WTC11 (cell line): ENCODE results near the gene CCNT1. TPM values are rescaled to one million over a fixed set of nuclear protein-coding genes. Genes with fewer than 3 reads are reported as not detected.

Experiments used
- ATAC-seq: fragments of 200-7000 bp; cut with Tn5 transposase; 2 replicates; pipeline ENCODE4 v1.10.0; 2021; ENCODE audit warnings: mild to moderate bottlenecking, moderate library complexity
- CTCF ChIA-PET: fragments of 300-600 bp; sonication (Branson Sonifier 250); formaldehyde crosslinking; loops from one replicate; lab custom pipeline; 2021; ENCODE audit warnings: antibody characterized with exemption; lab: Charles Lee
- POLR2A ChIA-PET: fragments of 350-600 bp; sonication (Branson Sonifier 250); formaldehyde crosslinking; loops from one replicate; lab custom pipeline; 2021; ENCODE audit warnings: antibody characterized with exemption; lab: Charles Lee
- DNase-seq: peaks from one replicate; pipeline ENCODE4 v3.0.0; 2021; ENCODE audit warnings: low spot score
- H3K27ac Mint-ChIP-seq: 2 replicates; pipeline ENCODE4 v1.8.0; 2021; ENCODE audit warnings: mixed read lengths
- H3K27me3 Mint-ChIP-seq: 2 replicates; pipeline ENCODE4 v1.8.0; 2021; ENCODE audit warnings: low read depth, mild to moderate bottlenecking, moderate library complexity, mixed read lengths
- H3K36me3 Mint-ChIP-seq: 2 replicates; pipeline ENCODE4 v1.8.0; 2021; ENCODE audit warnings: mixed read lengths
- H3K4me1 Mint-ChIP-seq: 2 replicates; pipeline ENCODE4 v1.8.0; 2022; ENCODE audit warnings: mixed read lengths
- H3K4me3 Mint-ChIP-seq: 2 replicates; pipeline ENCODE4 v1.8.0; 2021; ENCODE audit warnings: mild to moderate bottlenecking, moderate library complexity, mixed read lengths
- H3K9me3 Mint-ChIP-seq: 2 replicates; pipeline ENCODE4 v1.8.0; 2021; ENCODE audit warnings: mixed read lengths
- CREB1 ChIP-seq: sonication (generic); formaldehyde crosslinking; IDR thresholded peaks from 2 replicates; pipeline ENCODE4 v1.8.0; 2023; ENCODE audit warnings: mild to moderate bottlenecking, missing genetic modification reagents
- GRHL2 ChIP-seq: fragments of 250-450 bp; sonication (Bioruptor Pico); IDR thresholded peaks from 2 replicates; pipeline ENCODE4 v1.8.0; 2022; ENCODE audit warnings: mild to moderate bottlenecking, moderate library complexity; ENCODE audit not compliant: insufficient replicate concordance, severe bottlenecking
- IRF2 ChIP-seq: sonication (generic); formaldehyde crosslinking; IDR thresholded peaks from 2 replicates; pipeline ENCODE4 v1.8.0; 2022; ENCODE audit warnings: low read depth, missing genetic modification reagents, borderline replicate concordance
- MYBL2 ChIP-seq: sonication (generic); formaldehyde crosslinking; IDR thresholded peaks from 2 replicates; pipeline ENCODE4 v1.8.1; 2023; ENCODE audit warnings: mild to moderate bottlenecking, moderate library complexity, missing genetic modification reagents
- NFE2L1 ChIP-seq: sonication (generic); formaldehyde crosslinking; IDR thresholded peaks from 2 replicates; pipeline ENCODE4 v1.8.1; 2023; ENCODE audit warnings: missing genetic modification reagents
- NR1H2 ChIP-seq: sonication (generic); formaldehyde crosslinking; IDR thresholded peaks from 2 replicates; pipeline ENCODE4 v1.9.0; 2021; ENCODE audit warnings: mild to moderate bottlenecking, moderate library complexity, missing genetic modification reagents
- ZBTB21 ChIP-seq: sonication (generic); formaldehyde crosslinking; IDR thresholded peaks from 2 replicates; pipeline ENCODE4 v1.8.1; 2023; ENCODE audit warnings: mild to moderate bottlenecking, missing genetic modification reagents, borderline replicate concordance
- ZNF219 ChIP-seq: sonication (generic); formaldehyde crosslinking; IDR thresholded peaks from 2 replicates; pipeline ENCODE4 v1.8.0; 2023; ENCODE audit warnings: missing genetic modification reagents, mild to moderate bottlenecking, borderline replicate concordance
- ZNF317 ChIP-seq: sonication (generic); formaldehyde crosslinking; IDR thresholded peaks from 2 replicates; pipeline ENCODE4 v1.8.1; 2023; ENCODE audit warnings: low read depth, mild to moderate bottlenecking, moderate library complexity, missing genetic modification reagents, borderline replicate concordance
- total RNA-seq: library from RNA; stranded (reverse); gene quantifications from 3 replicates; pipeline ENCODE4 v1.2.3, GENCODE V29; 2021
- TF ChIP-seq, protein P1 (sequence below): sonication (generic); formaldehyde crosslinking; IDR thresholded peaks from 2 replicates; pipeline ENCODE4 v1.8.1; 2023; ENCODE audit warnings: mild to moderate bottlenecking, missing genetic modification reagents, borderline replicate concordance
- TF ChIP-seq, protein P2 (sequence below): sonication (generic); formaldehyde crosslinking; IDR thresholded peaks from 2 replicates; pipeline ENCODE4 v1.8.0; 2023; ENCODE audit warnings: mild to moderate bottlenecking, missing genetic modification reagents
- TF ChIP-seq, protein P3 (sequence below): sonication (generic); formaldehyde crosslinking; IDR thresholded peaks from 2 replicates; pipeline ENCODE4 v1.8.1; 2022; ENCODE audit warnings: low read depth, mild to moderate bottlenecking, moderate library complexity, missing genetic modification reagents, borderline replicate concordance
- TF ChIP-seq, protein P4 (sequence below): sonication (generic); formaldehyde crosslinking; IDR thresholded peaks from 2 replicates; pipeline ENCODE4 v1.8.1; 2022; ENCODE audit warnings: mild to moderate bottlenecking, missing genetic modification reagents, moderate library complexity, borderline replicate concordance
- TF ChIP-seq, protein P5 (sequence below): sonication (generic); formaldehyde crosslinking; IDR thresholded peaks from 2 replicates; pipeline ENCODE4 v1.8.0; 2023; ENCODE audit warnings: missing genetic modification reagents
- TF ChIP-seq, protein P6 (sequence below): sonication (generic); formaldehyde crosslinking; conservative IDR thresholded peaks from 2 replicates; pipeline ENCODE4 v1.8.1; 2023; ENCODE audit warnings: mild to moderate bottlenecking, low read depth, missing genetic modification reagents, moderate library complexity
- TF ChIP-seq, protein P7 (sequence below): sonication (generic); formaldehyde crosslinking; IDR thresholded peaks from 2 replicates; pipeline ENCODE4 v1.8.0; 2022; ENCODE audit warnings: mild to moderate bottlenecking, missing genetic modification reagents

CCNT1 gene
- total RNA-seq, 1 experiment from 2014 or later, result 42.0 TPM

DNA sequence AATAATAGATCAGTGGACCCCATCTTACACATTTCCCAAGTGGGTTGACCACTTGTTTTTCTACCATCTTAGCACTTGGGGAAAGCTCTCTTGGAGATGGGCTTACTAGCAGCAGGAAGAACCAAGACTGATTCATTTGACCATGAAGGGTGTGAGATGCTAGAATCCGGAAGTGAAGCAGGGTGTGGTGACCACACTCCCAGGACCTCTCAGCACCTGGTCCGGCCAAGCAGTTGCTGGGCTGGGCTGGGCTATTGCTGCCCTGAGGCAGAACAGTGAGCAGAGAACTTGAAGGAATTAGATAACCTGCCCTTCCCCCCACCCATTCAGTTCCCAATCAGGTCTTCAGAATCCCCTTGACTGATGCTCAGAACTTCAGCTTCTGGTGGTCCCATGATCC lies 48.0 kb upstream of the CCNT1 start:
- Mint-ChIP-seq H3K27ac (no peak overlapping the region), H3K4me3 (no peak overlapping the region), H3K36me3 (no peaks in the 10 kb centered on the region), H3K4me1 (peaks cover 17% of the 10 kb centered on the region)
- no peak for TF ChIP-seq ZNF317 (CRISPR knock-in tag)
- TF ChIP-seq, protein P1, sequence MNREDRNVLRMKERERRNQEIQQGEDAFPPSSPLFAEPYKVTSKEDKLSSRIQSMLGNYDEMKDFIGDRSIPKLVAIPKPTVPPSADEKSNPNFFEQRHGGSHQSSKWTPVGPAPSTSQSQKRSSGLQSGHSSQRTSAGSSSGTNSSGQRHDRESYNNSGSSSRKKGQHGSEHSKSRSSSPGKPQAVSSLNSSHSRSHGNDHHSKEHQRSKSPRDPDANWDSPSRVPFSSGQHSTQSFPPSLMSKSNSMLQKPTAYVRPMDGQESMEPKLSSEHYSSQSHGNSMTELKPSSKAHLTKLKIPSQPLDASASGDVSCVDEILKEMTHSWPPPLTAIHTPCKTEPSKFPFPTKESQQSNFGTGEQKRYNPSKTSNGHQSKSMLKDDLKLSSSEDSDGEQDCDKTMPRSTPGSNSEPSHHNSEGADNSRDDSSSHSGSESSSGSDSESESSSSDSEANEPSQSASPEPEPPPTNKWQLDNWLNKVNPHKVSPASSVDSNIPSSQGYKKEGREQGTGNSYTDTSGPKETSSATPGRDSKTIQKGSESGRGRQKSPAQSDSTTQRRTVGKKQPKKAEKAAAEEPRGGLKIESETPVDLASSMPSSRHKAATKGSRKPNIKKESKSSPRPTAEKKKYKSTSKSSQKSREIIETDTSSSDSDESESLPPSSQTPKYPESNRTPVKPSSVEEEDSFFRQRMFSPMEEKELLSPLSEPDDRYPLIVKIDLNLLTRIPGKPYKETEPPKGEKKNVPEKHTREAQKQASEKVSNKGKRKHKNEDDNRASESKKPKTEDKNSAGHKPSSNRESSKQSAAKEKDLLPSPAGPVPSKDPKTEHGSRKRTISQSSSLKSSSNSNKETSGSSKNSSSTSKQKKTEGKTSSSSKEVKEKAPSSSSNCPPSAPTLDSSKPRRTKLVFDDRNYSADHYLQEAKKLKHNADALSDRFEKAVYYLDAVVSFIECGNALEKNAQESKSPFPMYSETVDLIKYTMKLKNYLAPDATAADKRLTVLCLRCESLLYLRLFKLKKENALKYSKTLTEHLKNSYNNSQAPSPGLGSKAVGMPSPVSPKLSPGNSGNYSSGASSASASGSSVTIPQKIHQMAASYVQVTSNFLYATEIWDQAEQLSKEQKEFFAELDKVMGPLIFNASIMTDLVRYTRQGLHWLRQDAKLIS (CRISPR knock-in tag), result no peak
- TF ChIP-seq, protein P2, sequence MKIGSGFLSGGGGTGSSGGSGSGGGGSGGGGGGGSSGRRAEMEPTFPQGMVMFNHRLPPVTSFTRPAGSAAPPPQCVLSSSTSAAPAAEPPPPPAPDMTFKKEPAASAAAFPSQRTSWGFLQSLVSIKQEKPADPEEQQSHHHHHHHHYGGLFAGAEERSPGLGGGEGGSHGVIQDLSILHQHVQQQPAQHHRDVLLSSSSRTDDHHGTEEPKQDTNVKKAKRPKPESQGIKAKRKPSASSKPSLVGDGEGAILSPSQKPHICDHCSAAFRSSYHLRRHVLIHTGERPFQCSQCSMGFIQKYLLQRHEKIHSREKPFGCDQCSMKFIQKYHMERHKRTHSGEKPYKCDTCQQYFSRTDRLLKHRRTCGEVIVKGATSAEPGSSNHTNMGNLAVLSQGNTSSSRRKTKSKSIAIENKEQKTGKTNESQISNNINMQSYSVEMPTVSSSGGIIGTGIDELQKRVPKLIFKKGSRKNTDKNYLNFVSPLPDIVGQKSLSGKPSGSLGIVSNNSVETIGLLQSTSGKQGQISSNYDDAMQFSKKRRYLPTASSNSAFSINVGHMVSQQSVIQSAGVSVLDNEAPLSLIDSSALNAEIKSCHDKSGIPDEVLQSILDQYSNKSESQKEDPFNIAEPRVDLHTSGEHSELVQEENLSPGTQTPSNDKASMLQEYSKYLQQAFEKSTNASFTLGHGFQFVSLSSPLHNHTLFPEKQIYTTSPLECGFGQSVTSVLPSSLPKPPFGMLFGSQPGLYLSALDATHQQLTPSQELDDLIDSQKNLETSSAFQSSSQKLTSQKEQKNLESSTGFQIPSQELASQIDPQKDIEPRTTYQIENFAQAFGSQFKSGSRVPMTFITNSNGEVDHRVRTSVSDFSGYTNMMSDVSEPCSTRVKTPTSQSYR (CRISPR knock-in tag), result no peak
- no peak for TF ChIP-seq ZNF219 (CRISPR knock-in tag)
- TF ChIP-seq ZBTB21 (CRISPR knock-in tag), result no peak
- TF ChIP-seq NR1H2 (CRISPR knock-in tag), result no peak
- TF ChIP-seq NFE2L1 (CRISPR knock-in tag), result no peak
- no peak for TF ChIP-seq CREB1 (CRISPR knock-in tag)
- TF ChIP-seq IRF2 (CRISPR knock-in tag), result no peak
- TF ChIP-seq, protein P3, sequence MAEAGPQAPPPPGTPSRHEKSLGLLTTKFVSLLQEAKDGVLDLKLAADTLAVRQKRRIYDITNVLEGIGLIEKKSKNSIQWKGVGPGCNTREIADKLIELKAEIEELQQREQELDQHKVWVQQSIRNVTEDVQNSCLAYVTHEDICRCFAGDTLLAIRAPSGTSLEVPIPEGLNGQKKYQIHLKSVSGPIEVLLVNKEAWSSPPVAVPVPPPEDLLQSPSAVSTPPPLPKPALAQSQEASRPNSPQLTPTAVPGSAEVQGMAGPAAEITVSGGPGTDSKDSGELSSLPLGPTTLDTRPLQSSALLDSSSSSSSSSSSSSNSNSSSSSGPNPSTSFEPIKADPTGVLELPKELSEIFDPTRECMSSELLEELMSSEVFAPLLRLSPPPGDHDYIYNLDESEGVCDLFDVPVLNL (CRISPR knock-in tag), result no peak
- TF ChIP-seq, protein P4, sequence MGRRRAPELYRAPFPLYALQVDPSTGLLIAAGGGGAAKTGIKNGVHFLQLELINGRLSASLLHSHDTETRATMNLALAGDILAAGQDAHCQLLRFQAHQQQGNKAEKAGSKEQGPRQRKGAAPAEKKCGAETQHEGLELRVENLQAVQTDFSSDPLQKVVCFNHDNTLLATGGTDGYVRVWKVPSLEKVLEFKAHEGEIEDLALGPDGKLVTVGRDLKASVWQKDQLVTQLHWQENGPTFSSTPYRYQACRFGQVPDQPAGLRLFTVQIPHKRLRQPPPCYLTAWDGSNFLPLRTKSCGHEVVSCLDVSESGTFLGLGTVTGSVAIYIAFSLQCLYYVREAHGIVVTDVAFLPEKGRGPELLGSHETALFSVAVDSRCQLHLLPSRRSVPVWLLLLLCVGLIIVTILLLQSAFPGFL, result no peak
- TF ChIP-seq, all 79 proteins: peak for 0
- ATAC-seq, result no peak
- CTCF ChIA-PET, result interaction anchor here (1.0 to 1.3 kb wide), 2 partner anchors 33 to 51 kb away, joined by 3 read pairs; no protein-coding TSS in a partner anchor
- Mint-ChIP-seq H3K9me3 (no peaks in the 10 kb centered on the region), H3K27me3 (no peaks in the 10 kb centered on the region; the same call in 1 of the 2 replicates)
- POLR2A ChIA-PET, result no interaction called here
- no peak for DNase-seq

DNA sequence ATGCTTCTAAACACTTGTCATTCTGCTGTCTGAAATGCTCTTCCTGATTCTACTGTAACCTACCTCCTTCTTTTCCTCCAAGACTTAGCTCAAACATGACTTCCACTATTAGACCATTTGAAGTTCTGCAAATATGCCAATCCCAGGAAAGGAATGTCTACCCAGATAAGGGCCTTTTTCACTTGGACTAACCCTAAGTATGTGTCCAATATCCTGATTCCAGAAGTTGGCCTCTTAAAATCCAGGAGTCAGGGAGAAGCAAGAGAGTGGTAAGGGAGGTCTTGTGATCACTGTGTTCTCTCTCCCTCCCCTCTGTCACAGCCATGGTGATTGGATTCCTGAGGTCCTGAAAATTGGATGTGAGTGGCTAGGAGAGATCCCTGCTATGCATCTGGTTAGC lies 42.2 kb upstream of the CCNT1 start:
- Mint-ChIP-seq H3K36me3 (no peaks in the 10 kb centered on the region), H3K4me1 (no peaks in the 10 kb centered on the region), H3K4me3 (no peak overlapping the region), H3K9me3 (no peaks in the 10 kb centered on the region), H3K27ac (no peak overlapping the region), H3K27me3 (no peaks in the 10 kb centered on the region; the same call in 1 of the 2 replicates)
- POLR2A ChIA-PET, result interaction anchor here (0.7 kb wide), 1 partner anchor 33 kb away, joined by 8 read pairs; no protein-coding TSS in a partner anchor
- DNase-seq (no peak), ATAC-seq (no peak)
- CTCF ChIA-PET, result interaction anchor here (0.6 to 4.7 kb wide), 5 partner anchors 9 to 132 kb away, joined by 3 to 30 read pairs (median 3); partner anchors contain the start of gene ADCY6
- TF ChIP-seq, protein P5, sequence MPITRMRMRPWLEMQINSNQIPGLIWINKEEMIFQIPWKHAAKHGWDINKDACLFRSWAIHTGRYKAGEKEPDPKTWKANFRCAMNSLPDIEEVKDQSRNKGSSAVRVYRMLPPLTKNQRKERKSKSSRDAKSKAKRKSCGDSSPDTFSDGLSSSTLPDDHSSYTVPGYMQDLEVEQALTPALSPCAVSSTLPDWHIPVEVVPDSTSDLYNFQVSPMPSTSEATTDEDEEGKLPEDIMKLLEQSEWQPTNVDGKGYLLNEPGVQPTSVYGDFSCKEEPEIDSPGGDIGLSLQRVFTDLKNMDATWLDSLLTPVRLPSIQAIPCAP, result no peak
- TF ChIP-seq, protein P6, sequence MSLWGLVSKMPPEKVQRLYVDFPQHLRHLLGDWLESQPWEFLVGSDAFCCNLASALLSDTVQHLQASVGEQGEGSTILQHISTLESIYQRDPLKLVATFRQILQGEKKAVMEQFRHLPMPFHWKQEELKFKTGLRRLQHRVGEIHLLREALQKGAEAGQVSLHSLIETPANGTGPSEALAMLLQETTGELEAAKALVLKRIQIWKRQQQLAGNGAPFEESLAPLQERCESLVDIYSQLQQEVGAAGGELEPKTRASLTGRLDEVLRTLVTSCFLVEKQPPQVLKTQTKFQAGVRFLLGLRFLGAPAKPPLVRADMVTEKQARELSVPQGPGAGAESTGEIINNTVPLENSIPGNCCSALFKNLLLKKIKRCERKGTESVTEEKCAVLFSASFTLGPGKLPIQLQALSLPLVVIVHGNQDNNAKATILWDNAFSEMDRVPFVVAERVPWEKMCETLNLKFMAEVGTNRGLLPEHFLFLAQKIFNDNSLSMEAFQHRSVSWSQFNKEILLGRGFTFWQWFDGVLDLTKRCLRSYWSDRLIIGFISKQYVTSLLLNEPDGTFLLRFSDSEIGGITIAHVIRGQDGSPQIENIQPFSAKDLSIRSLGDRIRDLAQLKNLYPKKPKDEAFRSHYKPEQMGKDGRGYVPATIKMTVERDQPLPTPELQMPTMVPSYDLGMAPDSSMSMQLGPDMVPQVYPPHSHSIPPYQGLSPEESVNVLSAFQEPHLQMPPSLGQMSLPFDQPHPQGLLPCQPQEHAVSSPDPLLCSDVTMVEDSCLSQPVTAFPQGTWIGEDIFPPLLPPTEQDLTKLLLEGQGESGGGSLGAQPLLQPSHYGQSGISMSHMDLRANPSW (CRISPR knock-in tag), result no peak
- TF ChIP-seq, protein P7, sequence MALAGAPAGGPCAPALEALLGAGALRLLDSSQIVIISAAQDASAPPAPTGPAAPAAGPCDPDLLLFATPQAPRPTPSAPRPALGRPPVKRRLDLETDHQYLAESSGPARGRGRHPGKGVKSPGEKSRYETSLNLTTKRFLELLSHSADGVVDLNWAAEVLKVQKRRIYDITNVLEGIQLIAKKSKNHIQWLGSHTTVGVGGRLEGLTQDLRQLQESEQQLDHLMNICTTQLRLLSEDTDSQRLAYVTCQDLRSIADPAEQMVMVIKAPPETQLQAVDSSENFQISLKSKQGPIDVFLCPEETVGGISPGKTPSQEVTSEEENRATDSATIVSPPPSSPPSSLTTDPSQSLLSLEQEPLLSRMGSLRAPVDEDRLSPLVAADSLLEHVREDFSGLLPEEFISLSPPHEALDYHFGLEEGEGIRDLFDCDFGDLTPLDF (CRISPR knock-in tag), result no peak
- no peak for TF ChIP-seq GRHL2 (CRISPR knock-in tag)
- TF ChIP-seq NR1H2 (CRISPR knock-in tag), result no peak
- no peak for TF ChIP-seq MYBL2 (CRISPR knock-in tag)
